Brain microvascular endothelial cell (primary cell): ENCODE results near the gene AIFM2.

Experiments
- DNase-seq: peaks from one replicate; pipeline ENCODE4 v3.0.0-alpha.2; 2020
- H3K27ac ChIP-seq: fragments of 250-450 bp; sonication (Bioruptor Pico); 2 replicates; pipeline ENCODE4 v1.5.1; 2020; ENCODE audit warnings: mild to moderate bottlenecking, moderate library complexity
- H3K27me3 ChIP-seq: fragments of 250-450 bp; sonication (Bioruptor Pico); replicated peaks from 2 replicates; pipeline ENCODE4 v1.5.1; 2020; ENCODE audit warnings: mild to moderate bottlenecking
- H3K36me3 ChIP-seq: fragments of 250-450 bp; sonication (Bioruptor Pico); replicated peaks from 2 replicates; pipeline ENCODE4 v1.5.1; 2020; ENCODE audit warnings: mild to moderate bottlenecking
- H3K4me3 ChIP-seq: 2 replicates; pipeline ENCODE4 v1.5.1; 2011; ENCODE audit warnings: low read depth, mild to moderate bottlenecking, control low read depth, low read length, moderate library complexity
- CTCF ChIP-seq: IDR thresholded peaks from 2 replicates; pipeline ENCODE4 v1.5.1; 2011; ENCODE audit warnings: low read depth, mild to moderate bottlenecking, moderate library complexity, low read length, control low read depth, inconsistent platforms; ENCODE audit errors: missing control alignments
- in situ Hi-C: cut with HindIII; loops from 2 replicates; pipeline ENCODE4 v1.10.0; 2017; ENCODE audit warnings: low sequenced_read_pairs, low pct_ligation_motif_present

The AIFM2 gene

GRCh38 chr10:70097459-70097858, 35.2 kb downstream of the AIFM2 start:
- DNase-seq: no peak
- Histone ChIP-seq H3K36me3 (peaks cover 9% of the 10 kb centered on the region), H3K27ac (no peak overlapping the region), H3K27me3 (no peaks in the 10 kb centered on the region), H3K4me3 (no peak overlapping the region)
- no peak for TF ChIP-seq CTCF
- in situ Hi-C loops: no loop called here

- in situ Hi-C loops: no loop called here
- no peak for DNase-seq
- TF ChIP-seq CTCF: no peak
- peaks cover 9% of the 10 kb centered on the region for H3K36me3 ChIP-seq
- no peak overlapping the region for H3K4me3 ChIP-seq
- H3K27me3 ChIP-seq: no peaks in the 10 kb centered on the region
- no peak overlapping the region for H3K27ac ChIP-seq
These were observed 35.8 kb downstream of the AIFM2 start for GRCh38 chr10:70096705-70097420.

DNA sequence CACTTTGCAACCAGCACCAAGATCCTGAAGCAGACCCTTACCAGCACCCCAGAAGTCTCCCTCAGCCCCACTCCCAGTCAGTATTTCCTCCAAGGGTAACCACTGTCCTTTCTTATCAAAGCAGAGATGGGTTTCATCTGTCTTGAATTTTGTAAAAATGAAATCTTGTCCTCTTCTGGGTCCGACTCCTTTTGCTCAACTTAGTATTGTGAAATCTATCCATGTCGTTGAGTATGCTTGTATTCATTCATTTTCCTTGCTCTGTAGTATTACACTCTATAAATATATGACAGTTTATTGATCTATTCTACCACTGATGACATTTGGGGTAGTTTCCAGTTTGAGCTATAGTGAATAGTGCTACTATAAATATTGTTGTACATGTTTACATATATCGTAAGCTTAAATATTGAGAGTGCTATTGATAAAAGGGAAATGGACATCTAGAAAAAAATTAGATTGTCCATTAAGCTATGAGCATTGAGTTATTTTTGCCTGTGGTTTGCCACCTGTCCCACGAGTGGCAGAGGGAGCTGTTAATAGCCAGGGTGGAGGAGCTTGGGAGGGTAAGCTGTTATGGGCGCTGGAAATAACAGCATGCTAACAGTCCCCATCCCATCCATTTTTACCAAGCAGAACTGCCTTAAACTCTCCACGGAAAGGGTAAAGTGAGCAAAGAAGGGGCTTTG, 36.5 kb downstream of the AIFM2 start:
- DNase-seq: no peak
- no peak overlapping the region for H3K4me3 ChIP-seq
- in situ Hi-C loops: no loop called here
- no peaks in the 10 kb centered on the region for H3K27me3 ChIP-seq
- H3K27ac ChIP-seq: no peak overlapping the region
- peaks cover 3% of the 10 kb centered on the region for H3K36me3 ChIP-seq
- no peak for TF ChIP-seq CTCF

DNA sequence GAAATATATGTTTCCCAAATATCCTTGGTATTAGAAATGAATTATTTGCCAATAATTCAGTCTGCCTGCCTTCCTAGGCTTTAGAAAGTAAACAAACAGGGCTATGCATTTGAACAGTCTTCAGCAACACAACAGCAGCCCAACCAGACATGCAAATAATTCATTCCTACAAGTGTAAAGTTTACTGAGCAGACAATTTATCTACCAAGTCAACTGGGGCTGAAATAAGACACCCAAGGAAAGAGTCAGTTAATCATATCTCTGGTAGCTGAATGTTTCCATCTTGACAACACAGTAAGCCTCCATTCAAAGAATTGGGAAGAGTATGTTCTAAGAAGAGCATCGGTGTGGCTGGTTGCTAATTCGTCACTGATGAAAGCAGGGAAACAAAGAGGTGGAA, 38.4 kb downstream of the AIFM2 start:
- in situ Hi-C loops: no loop called here
- Histone ChIP-seq H3K27ac (no peak overlapping the region), H3K27me3 (no peaks in the 10 kb centered on the region), H3K4me3 (no peak overlapping the region), H3K36me3 (peaks cover 3% of the 10 kb centered on the region)
- no peak for TF ChIP-seq CTCF
- no peak for DNase-seq

DNA sequence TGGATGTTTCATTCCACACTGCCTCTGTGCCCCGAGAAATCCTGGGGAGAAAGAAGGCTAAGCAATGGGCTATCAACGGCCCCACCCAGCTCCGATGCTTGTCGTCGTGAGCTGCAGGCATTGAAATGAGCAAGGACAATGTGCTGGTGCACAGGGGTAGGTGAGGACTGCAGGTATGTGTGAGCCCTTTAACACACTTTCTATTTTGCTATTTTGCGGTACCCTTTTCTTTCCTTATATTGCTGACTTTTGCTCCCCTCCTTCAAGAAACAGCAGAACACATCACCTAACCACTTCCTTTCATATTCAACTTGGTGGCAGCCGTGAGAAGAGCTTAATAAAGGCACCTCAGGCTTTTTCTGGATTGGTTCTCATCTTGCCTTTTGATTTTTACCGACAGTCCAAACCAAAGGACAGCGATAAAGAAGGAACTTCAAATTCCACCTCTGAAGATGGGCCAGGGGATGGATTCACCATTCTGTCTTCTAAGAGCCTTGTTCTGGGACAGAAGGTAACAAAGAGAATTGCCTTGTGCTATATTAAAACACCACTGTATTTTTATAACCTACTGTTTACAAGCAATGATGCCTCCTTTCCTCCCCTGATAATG, 39.2 kb downstream of the AIFM2 start:
- H3K36me3 ChIP-seq: peaks cover 3% of the 10 kb centered on the region
- no peak overlapping the region for H3K27ac ChIP-seq
- no peak for DNase-seq
- H3K4me3 ChIP-seq: no peak overlapping the region
- in situ Hi-C loops: no loop called here
- no peaks in the 10 kb centered on the region for H3K27me3 ChIP-seq
- no peak for TF ChIP-seq CTCF

DNA sequence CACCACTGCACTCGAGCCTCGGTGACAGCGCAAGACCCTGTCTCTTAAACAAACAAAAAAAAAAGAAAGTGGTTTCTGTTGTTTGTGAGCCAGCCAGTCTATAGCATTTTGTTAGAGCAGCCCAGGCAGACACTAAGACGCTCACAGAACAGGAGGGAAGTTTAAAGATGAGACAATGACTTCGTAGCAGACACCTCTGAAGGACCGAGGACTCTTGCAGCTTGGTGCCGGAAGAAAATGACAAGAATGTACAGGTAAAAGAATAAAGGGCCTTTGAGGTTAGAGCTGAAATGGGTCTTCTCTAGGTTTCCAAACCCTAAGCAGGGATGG, 40.3 kb downstream of the AIFM2 start:
- in situ Hi-C loops: no loop called here
- H3K4me3 ChIP-seq: no peak overlapping the region
- DNase-seq: no peak
- TF ChIP-seq CTCF: no peak
- no peaks in the 10 kb centered on the region for H3K27me3 ChIP-seq
- H3K27ac ChIP-seq: no peak overlapping the region
- peaks cover 3% of the 10 kb centered on the region for H3K36me3 ChIP-seq
